ENCODE measurements around the gene RHAG. TPM values are rescaled to one million over a fixed set of nuclear protein-coding genes. Genes with fewer than 3 reads are reported as not detected.
"Not testable (repeated sequence)": the region's sequence is repeated elsewhere in the genome, so short reads cannot be mapped to it uniquely, and the experiment has no call there.

Gene RHAG
- total and polyA plus RNA-seq, 7 donors = 0.81 to 1.4 (median 0.83) TPM; not detected in 4

DNA sequence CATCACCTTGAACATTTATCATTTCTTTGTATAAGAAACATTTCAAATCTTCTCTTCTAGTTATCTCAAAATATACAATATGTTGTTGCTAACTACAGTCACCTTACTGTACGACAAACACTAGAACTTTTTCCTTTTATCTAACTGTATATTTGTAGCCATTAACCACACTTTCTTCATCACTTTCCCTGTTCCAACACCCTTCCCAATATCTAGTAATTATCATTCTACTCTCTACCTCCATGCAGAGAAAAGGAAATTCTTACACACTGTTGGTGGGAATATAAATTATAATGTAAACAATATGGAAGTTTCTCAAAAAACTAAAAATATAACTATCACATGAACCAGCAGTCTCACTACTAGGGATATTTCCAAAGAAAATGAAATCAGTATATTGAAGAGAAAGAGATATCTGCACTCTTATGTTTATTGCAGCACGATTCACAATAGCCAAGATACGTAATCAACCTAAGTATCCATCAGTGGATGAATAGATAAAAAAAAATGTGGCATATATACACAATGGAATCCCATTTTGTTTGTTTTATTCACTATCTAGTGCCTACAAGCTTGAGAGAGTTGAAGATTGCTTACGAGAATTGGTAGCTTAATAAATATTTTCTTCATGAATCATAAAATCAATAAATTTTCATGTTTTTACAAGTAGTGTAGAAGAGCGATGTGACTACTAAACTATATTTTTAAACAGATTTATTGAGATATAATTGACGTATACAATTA, 2.4 kb downstream of the RHAG start:
- TF ChIP-seq POLR2A (IDR thresholded peaks at IDR 0.05) (no peak), POLR2AphosphoS5 (IDR thresholded peaks at IDR 0.05) (no peak), EP300 (IDR thresholded peaks at IDR 0.05) (no peak)
- TF ChIP-seq, protein P1, sequence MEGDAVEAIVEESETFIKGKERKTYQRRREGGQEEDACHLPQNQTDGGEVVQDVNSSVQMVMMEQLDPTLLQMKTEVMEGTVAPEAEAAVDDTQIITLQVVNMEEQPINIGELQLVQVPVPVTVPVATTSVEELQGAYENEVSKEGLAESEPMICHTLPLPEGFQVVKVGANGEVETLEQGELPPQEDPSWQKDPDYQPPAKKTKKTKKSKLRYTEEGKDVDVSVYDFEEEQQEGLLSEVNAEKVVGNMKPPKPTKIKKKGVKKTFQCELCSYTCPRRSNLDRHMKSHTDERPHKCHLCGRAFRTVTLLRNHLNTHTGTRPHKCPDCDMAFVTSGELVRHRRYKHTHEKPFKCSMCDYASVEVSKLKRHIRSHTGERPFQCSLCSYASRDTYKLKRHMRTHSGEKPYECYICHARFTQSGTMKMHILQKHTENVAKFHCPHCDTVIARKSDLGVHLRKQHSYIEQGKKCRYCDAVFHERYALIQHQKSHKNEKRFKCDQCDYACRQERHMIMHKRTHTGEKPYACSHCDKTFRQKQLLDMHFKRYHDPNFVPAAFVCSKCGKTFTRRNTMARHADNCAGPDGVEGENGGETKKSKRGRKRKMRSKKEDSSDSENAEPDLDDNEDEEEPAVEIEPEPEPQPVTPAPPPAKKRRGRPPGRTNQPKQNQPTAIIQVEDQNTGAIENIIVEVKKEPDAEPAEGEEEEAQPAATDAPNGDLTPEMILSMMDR (IDR thresholded peaks at IDR 0.05) = no peak
- 70 to 85% methylated on average over 6 of the region's 6 CpGs for WGBS, 2 donors
- DNase-seq = no peak
- H3K4me1 ChIP-seq = no peaks in the 10 kb centered on the region
- intact Hi-C loops (cut with DNase I) = no loop called here
- H3K27ac ChIP-seq = no peak overlapping the region
- no peaks in the 10 kb centered on the region for H3K36me3 ChIP-seq
- no peak overlapping the region for H3K4me3 ChIP-seq
- no peaks in the 10 kb centered on the region for H3K9me3 ChIP-seq
- no peaks in the 10 kb centered on the region for H3K27me3 ChIP-seq

GRCh38 chr6:49633541-49633940, 3.1 kb downstream of the RHAG start:
- Histone ChIP-seq H3K27me3 (no peaks in the 10 kb centered on the region), H3K4me1 (no peaks in the 10 kb centered on the region), H3K4me3 (no peak overlapping the region), H3K36me3 (no peaks in the 10 kb centered on the region), H3K9me3 (no peaks in the 10 kb centered on the region), H3K27ac (no peak overlapping the region)
- intact Hi-C loops (cut with DNase I) = no loop called here
- WGBS, 2 donors = 71 to 76% methylated on average over 2 of the region's 2 CpGs
- TF ChIP-seq EP300 (IDR thresholded peaks at IDR 0.05) (no peak), POLR2A (IDR thresholded peaks at IDR 0.05) (no peak), POLR2AphosphoS5 (IDR thresholded peaks at IDR 0.05) (no peak)
- TF ChIP-seq, protein P1 (IDR thresholded peaks at IDR 0.05) = no peak
- DNase-seq = no peak

DNA sequence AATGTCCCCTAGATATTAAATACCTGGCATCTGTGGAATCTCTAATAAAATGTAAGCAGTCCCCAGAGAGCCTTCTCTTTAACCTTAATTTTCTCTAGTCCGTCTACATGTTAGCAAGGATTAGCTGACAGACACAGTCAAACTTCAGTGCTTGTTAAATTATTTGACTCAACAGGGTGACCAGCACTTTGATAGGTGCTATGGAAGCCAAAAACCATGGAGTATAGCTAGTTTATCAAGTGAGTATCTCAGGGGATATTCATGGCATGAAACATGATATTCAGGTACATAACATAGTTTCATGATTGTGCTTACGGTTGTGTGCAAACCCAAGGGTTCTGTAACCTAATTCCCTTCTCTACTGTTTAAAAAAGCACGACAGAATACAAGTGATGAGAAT, 3.9 kb downstream of the RHAG start:
- DNase-seq = no peak
- no peaks in the 10 kb centered on the region for H3K27me3 ChIP-seq
- H3K4me3 ChIP-seq = no peak overlapping the region
- TF ChIP-seq, protein P1 (IDR thresholded peaks at IDR 0.05) = no peak
- TF ChIP-seq EP300 (IDR thresholded peaks at IDR 0.05) (no peak), POLR2AphosphoS5 (IDR thresholded peaks at IDR 0.05) (no peak), POLR2A (IDR thresholded peaks at IDR 0.05) (no peak)
- H3K9me3 ChIP-seq = no peaks in the 10 kb centered on the region
- 85% methylated on average over 3 of the region's 3 CpGs for WGBS, 2 donors
- H3K4me1 ChIP-seq = no peaks in the 10 kb centered on the region
- no peaks in the 10 kb centered on the region for H3K36me3 ChIP-seq
- intact Hi-C loops (cut with DNase I) = no loop called here
- no peak overlapping the region for H3K27ac ChIP-seq

DNA sequence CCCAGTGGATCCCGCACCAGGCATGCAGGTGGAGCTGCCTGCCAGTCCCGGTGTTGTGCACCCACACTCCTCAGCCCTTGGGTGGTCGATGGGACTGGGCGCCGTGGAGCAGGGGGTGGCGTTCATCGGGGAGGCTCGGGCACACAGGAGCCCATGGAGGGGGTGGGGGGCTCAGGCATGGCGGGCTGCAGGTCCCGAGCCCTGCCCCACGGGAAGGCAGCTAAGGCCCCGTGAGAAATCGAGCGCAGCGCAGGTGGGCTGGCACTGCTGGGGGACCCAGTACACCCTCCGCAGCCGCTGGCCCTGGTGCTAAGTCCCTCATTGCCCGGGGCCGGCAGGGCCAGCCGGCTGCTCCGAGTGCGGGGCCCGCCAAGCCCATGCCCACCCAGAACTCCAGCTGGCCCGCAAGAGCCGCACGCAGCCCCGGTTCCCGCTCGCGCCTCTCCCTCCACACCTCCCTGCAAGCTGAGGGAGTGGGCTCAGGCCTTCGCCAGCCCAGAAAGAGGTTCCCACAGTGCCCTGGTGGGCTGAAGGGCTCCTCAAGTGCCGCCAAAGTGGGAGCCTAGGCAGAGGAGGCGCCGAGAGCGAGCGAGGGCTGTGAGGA, 7.1 kb downstream of the RHAG start:
- WGBS, 2 donors = 92 to 97% methylated on average over 36 of the region's 36 CpGs
- intact Hi-C loops (cut with DNase I); H3K27me3 ChIP-seq: not testable (repeated sequence)

DNA sequence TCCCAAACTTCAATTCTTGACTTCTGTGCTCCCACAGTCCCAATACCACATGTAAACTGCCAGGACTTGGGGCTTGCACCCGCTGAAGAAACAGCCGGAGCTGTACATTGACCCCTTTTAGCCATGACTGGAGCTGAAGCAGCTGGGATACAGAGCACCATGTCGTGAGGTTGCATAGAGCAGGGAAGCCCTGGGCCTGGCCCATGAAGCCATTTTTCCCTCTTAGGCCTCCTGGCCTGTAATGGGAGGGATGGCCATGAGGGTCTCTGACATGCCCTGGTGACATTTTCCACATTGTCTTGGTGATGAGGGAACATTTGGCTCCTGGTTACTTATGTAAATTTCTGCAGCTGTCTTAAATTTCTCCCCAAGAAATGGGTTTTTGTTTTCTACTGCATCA, 9.8 kb downstream of the RHAG start:
- TF ChIP-seq EP300 (IDR thresholded peaks at IDR 0.05) (no peak), POLR2AphosphoS5 (IDR thresholded peaks at IDR 0.05) (no peak), POLR2A (IDR thresholded peaks at IDR 0.05) (no peak)
- TF ChIP-seq, protein P1 (IDR thresholded peaks at IDR 0.05) = no peak
- 92 to 94% methylated on average over 3 of the region's 3 CpGs for whole genome bisulfite sequencing, 2 donors
- no peak for DNase-seq
- Histone ChIP-seq H3K27ac (no peak overlapping the region), H3K27me3 (no peaks in the 10 kb centered on the region), H3K36me3 (no peaks in the 10 kb centered on the region), H3K4me1 (no peaks in the 10 kb centered on the region), H3K9me3 (no peaks in the 10 kb centered on the region), H3K4me3 (no peak overlapping the region)
- intact Hi-C loops (cut with DNase I) = no loop called here

More for the DNA sequence above, 7.1 kb downstream of the RHAG start:
- DNase-seq, H3K4me3 ChIP-seq, H3K27ac ChIP-seq, H3K4me1 ChIP-seq, H3K9me3 ChIP-seq, H3K36me3 ChIP-seq: not testable (repeated sequence)

All from sigmoid colon (tissue), 7 donors.